WTC11 (cell line): Measurements from ENCODE around the gene LPP. TPM values are rescaled to one million over a fixed set of nuclear protein-coding genes. Genes with fewer than 3 reads are reported as not detected.
A peak's percentile ranks its signal among the peaks of the same experiment; 100 is the strongest.

Source experiments
- ATAC-seq: fragments of 200-7000 bp; cut with Tn5 transposase; 2 replicates; pipeline ENCODE4 v1.10.0; 2021; ENCODE audit warnings: mild to moderate bottlenecking, moderate library complexity
- CTCF ChIA-PET: fragments of 300-600 bp; sonication (Branson Sonifier 250); formaldehyde crosslinking; loops from one replicate; lab custom pipeline; 2021; ENCODE audit warnings: antibody characterized with exemption; lab: Charles Lee
- POLR2A ChIA-PET: fragments of 350-600 bp; sonication (Branson Sonifier 250); formaldehyde crosslinking; loops from one replicate; lab custom pipeline; 2021; ENCODE audit warnings: antibody characterized with exemption; lab: Charles Lee
- DNase-seq: peaks from one replicate; pipeline ENCODE4 v3.0.0; 2021; ENCODE audit warnings: low spot score
- H3K27ac Mint-ChIP-seq: 2 replicates; pipeline ENCODE4 v1.8.0; 2021; ENCODE audit warnings: mixed read lengths
- H3K27me3 Mint-ChIP-seq: 2 replicates; pipeline ENCODE4 v1.8.0; 2021; ENCODE audit warnings: low read depth, mild to moderate bottlenecking, moderate library complexity, mixed read lengths
- H3K36me3 Mint-ChIP-seq: 2 replicates; pipeline ENCODE4 v1.8.0; 2021; ENCODE audit warnings: mixed read lengths
- H3K4me1 Mint-ChIP-seq: 2 replicates; pipeline ENCODE4 v1.8.0; 2022; ENCODE audit warnings: mixed read lengths
- H3K4me3 Mint-ChIP-seq: 2 replicates; pipeline ENCODE4 v1.8.0; 2021; ENCODE audit warnings: mild to moderate bottlenecking, moderate library complexity, mixed read lengths
- H3K9me3 Mint-ChIP-seq: 2 replicates; pipeline ENCODE4 v1.8.0; 2021; ENCODE audit warnings: mixed read lengths
- CBFB ChIP-seq: sonication (generic); formaldehyde crosslinking; IDR thresholded peaks from 2 replicates; pipeline ENCODE4 v1.8.1; 2022; ENCODE audit warnings: mild to moderate bottlenecking, low read depth, missing genetic modification reagents
- CDX4 ChIP-seq: fragments of 250-450 bp; sonication (Bioruptor Pico); IDR thresholded peaks from 2 replicates; pipeline ENCODE4 v1.9.0; 2021; ENCODE audit warnings: moderate library complexity, mild to moderate bottlenecking, inconsistent platforms, borderline replicate concordance
- ERG ChIP-seq: fragments of 250-450 bp; sonication (Bioruptor Pico); IDR thresholded peaks from 2 replicates; pipeline ENCODE4 v1.8.0; 2021; ENCODE audit warnings: mild to moderate bottlenecking
- FOXK1 ChIP-seq: sonication (generic); formaldehyde crosslinking; IDR thresholded peaks from 2 replicates; pipeline ENCODE4 v1.8.0; 2022; ENCODE audit warnings: mild to moderate bottlenecking, moderate library complexity, missing genetic modification reagents
- IRF1 ChIP-seq: sonication (generic); formaldehyde crosslinking; IDR thresholded peaks from 2 replicates; pipeline ENCODE4 v1.8.0; 2023; ENCODE audit warnings: missing genetic modification reagents
- JUN ChIP-seq: sonication (generic); formaldehyde crosslinking; IDR thresholded peaks from 2 replicates; pipeline ENCODE4 v1.8.0; 2023; ENCODE audit warnings: mild to moderate bottlenecking, missing genetic modification reagents
- KAT7 ChIP-seq: sonication (generic); formaldehyde crosslinking; IDR thresholded peaks from 2 replicates; pipeline ENCODE4 v1.8.1; 2023; ENCODE audit warnings: missing genetic modification reagents, mild to moderate bottlenecking, borderline replicate concordance
- MYBL2 ChIP-seq: sonication (generic); formaldehyde crosslinking; IDR thresholded peaks from 2 replicates; pipeline ENCODE4 v1.8.1; 2023; ENCODE audit warnings: mild to moderate bottlenecking, moderate library complexity, missing genetic modification reagents
- PRDM15 ChIP-seq: sonication (generic); formaldehyde crosslinking; IDR thresholded peaks from 2 replicates; pipeline ENCODE4 v1.8.0; 2022; ENCODE audit warnings: missing genetic modification reagents
- PRRX2 ChIP-seq: fragments of 250-450 bp; sonication (Bioruptor Pico); IDR thresholded peaks from 2 replicates; pipeline ENCODE4 v1.8.0; 2021; ENCODE audit warnings: mild to moderate bottlenecking
- SOX15 ChIP-seq: fragments of 250-450 bp; sonication (Bioruptor Pico); IDR thresholded peaks from 2 replicates; pipeline ENCODE4 v1.9.0; 2021; ENCODE audit warnings: mild to moderate bottlenecking
- TP53 ChIP-seq: sonication (generic); formaldehyde crosslinking; IDR thresholded peaks from 2 replicates; pipeline ENCODE4 v1.8.1; 2023; ENCODE audit warnings: mild to moderate bottlenecking, missing genetic modification reagents
- ZNF138 ChIP-seq: sonication (generic); formaldehyde crosslinking; conservative IDR thresholded peaks from 2 replicates; pipeline ENCODE4 v1.8.1; 2022; ENCODE audit warnings: mild to moderate bottlenecking, moderate library complexity, missing genetic modification reagents
- ZNF396 ChIP-seq: fragments of 250-450 bp; sonication (Bioruptor Pico); IDR thresholded peaks from 2 replicates; pipeline ENCODE4 v1.8.0; 2021; ENCODE audit warnings: mild to moderate bottlenecking, moderate library complexity, borderline replicate concordance
- ZNF416 ChIP-seq: fragments of 250-450 bp; sonication (Bioruptor Pico); IDR thresholded peaks from 2 replicates; pipeline ENCODE4 v1.9.0; 2021; ENCODE audit warnings: mild to moderate bottlenecking, inconsistent platforms
- ZSCAN18 ChIP-seq: fragments of 250-450 bp; sonication (Bioruptor Pico); IDR thresholded peaks from 2 replicates; pipeline ENCODE4 v2.1.2; 2022; ENCODE audit warnings: mild to moderate bottlenecking, moderate library complexity
- total RNA-seq: library from RNA; stranded (reverse); gene quantifications from 3 replicates; pipeline ENCODE4 v1.2.3, GENCODE V29; 2021

LPP gene
- total RNA-seq, 1 experiment from 2014 or later, result 49.6 TPM

- POLR2A ChIA-PET, result no interaction called here
Measured at GRCh38 chr3:188906236-188906635, 752.3 kb downstream of the LPP start.

More at GRCh38 chr3:188906236-188906635, 752.3 kb downstream of the LPP start:
- no peak overlapping the region for H3K4me3 Mint-ChIP-seq
- CTCF ChIA-PET, result interaction anchor here (1.1 kb wide), 1 partner anchor 49 kb away, joined by 3 read pairs; no protein-coding TSS in a partner anchor
- no peaks in the 10 kb centered on the region; the same call in 1 of the 2 replicates for H3K27me3 Mint-ChIP-seq
- no peaks in the 10 kb centered on the region for H3K36me3 Mint-ChIP-seq
- H3K9me3 Mint-ChIP-seq, result no peaks in the 10 kb centered on the region
- no peak for TF ChIP-seq ZNF138 (CRISPR knock-in tag)
- TF ChIP-seq JUN, result no peak
- no peak for TF ChIP-seq SOX15 (CRISPR knock-in tag)
- no peak for TF ChIP-seq PRDM15
- TF ChIP-seq ZNF396 (CRISPR knock-in tag), result no peak
- no peak for TF ChIP-seq IRF1 (CRISPR knock-in tag)
- no peak for TF ChIP-seq PRRX2 (CRISPR knock-in tag)
- no peak for TF ChIP-seq CBFB (CRISPR knock-in tag)
- TF ChIP-seq ZSCAN18 (CRISPR knock-in tag), result no peak
- TF ChIP-seq MYBL2, result no peak
- TF ChIP-seq ZNF416 (CRISPR knock-in tag), result no peak
- TF ChIP-seq ERG (CRISPR knock-in tag), result no peak
- no peak for TF ChIP-seq CDX4 (CRISPR knock-in tag)
- TF ChIP-seq KAT7, result no peak
- TF ChIP-seq FOXK1, result no peak
- TF ChIP-seq TP53 (CRISPR knock-in tag), result no peak
- ATAC-seq, result peak; percentile 67
- peaks cover 9% of the 10 kb centered on the region for H3K4me1 Mint-ChIP-seq
- no peak for DNase-seq
- no peak overlapping the region for H3K27ac Mint-ChIP-seq
